H1 (cell line): ENCODE measurements around the gene CELF2.

Source experiments
- SP1 ChIP-seq: IDR thresholded peaks from 2 replicates; pipeline ENCODE4 v1.6.1; 2011; ENCODE audit warnings: low read depth, low read length
- TAF1 ChIP-seq: IDR thresholded peaks from 2 replicates; pipeline ENCODE4 v1.6.1; 2011; ENCODE audit warnings: mild to moderate bottlenecking, low read depth, low read length
- TF ChIP-seq, protein P1 (sequence below), 3 experiments: IDR thresholded peaks; 1 replicate in 2 of 3; 2 replicates in 1 of 3; pipeline versions ENCODE4 v1.5.1 to v1.6.1; 2011; ENCODE audit warnings: low read length in 3 of 3, mild to moderate bottlenecking in 3 of 3, inconsistent platforms in 2 of 3, low read depth in 1 of 3, moderate library complexity in 1 of 3; ENCODE audit not compliant: insufficient read depth in 1 of 3; ENCODE audit errors: control extremely low read depth in 1 of 3
- TF ChIP-seq, protein P2 (sequence below): IDR thresholded peaks from 2 replicates; pipeline ENCODE4 v1.6.1; 2012; ENCODE audit warnings: inconsistent platforms

DNA sequence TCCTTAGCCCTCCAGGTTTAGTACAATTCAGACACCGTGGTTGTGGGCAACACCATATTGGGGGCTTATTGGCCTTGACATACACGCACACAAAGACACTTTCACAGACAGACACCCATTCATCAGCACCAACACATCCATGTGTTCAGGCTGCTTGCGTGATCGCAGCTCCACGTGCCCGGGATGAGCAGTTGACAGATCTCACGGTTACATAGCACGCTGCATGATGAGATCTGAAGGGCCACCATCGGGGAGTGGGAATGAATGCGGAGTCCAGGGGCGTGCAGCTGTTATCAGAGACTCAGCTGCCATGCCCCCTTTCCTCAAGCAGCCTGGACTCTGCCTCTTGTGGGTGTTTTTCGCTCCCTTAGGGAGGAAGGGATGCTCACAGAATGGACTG is 308.6 kb downstream of the CELF2 start:
- no peak for TF ChIP-seq TAF1
- TF ChIP-seq SP1: no peak
- TF ChIP-seq, protein P1, sequence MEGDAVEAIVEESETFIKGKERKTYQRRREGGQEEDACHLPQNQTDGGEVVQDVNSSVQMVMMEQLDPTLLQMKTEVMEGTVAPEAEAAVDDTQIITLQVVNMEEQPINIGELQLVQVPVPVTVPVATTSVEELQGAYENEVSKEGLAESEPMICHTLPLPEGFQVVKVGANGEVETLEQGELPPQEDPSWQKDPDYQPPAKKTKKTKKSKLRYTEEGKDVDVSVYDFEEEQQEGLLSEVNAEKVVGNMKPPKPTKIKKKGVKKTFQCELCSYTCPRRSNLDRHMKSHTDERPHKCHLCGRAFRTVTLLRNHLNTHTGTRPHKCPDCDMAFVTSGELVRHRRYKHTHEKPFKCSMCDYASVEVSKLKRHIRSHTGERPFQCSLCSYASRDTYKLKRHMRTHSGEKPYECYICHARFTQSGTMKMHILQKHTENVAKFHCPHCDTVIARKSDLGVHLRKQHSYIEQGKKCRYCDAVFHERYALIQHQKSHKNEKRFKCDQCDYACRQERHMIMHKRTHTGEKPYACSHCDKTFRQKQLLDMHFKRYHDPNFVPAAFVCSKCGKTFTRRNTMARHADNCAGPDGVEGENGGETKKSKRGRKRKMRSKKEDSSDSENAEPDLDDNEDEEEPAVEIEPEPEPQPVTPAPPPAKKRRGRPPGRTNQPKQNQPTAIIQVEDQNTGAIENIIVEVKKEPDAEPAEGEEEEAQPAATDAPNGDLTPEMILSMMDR (IDR thresholded peaks at IDR 0.05; ENCODE audit: control extremely low read depth in 1 of 3, insufficient read depth in 1 of 3, low read depth in 1 of 3, low read length in 3 of 3): no peak
- TF ChIP-seq, protein P2, sequence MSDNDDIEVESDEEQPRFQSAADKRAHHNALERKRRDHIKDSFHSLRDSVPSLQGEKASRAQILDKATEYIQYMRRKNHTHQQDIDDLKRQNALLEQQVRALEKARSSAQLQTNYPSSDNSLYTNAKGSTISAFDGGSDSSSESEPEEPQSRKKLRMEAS: no peak
